Stimulated activated CD4-positive, alpha-beta T cell treated with anti-CD3 and anti-CD28 coated beads, Interleukin-12 subunit alpha, Interleukin-12 subunit beta, amount 100 ng/mL, for 24 hours (primary cell): ENCODE measurements around the gene FASTKD3.

Experiments
- DNase-seq, 2 experiments: peaks; one replicate each; pipeline ENCODE4 v3.0.0-alpha.2; 2020; ENCODE audit warnings: low read depth in 2 of 2

FASTKD3 gene

DNA sequence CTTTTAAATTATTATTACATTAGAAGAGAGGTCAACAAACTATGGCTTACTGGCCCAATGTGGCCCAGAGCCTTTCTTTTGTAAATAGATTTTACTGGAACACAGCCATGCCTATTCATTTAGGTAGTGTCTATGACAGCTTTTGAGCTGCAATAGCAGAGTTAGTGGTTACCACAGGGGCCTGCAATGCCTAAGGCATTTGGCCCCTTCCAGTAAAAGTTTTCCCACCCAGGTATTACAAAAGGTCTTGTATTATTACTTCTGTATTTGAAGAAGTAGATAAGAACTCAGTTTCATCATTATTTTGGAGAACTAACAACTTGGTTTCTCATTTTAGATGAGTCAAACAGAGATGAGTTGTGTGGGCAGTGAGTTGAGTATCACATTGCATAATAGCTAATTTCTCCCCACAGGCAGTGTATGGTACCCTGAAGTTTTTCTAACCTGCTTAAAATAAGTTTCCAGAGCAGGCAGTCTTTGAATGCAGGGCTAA lies 9.6 kb upstream of the FASTKD3 start:
- DNase-seq = no peak

- no peak for DNase-seq
Measured at GRCh38 chr5:7877851-7878250, 9.0 kb upstream of the FASTKD3 start.

DNA sequence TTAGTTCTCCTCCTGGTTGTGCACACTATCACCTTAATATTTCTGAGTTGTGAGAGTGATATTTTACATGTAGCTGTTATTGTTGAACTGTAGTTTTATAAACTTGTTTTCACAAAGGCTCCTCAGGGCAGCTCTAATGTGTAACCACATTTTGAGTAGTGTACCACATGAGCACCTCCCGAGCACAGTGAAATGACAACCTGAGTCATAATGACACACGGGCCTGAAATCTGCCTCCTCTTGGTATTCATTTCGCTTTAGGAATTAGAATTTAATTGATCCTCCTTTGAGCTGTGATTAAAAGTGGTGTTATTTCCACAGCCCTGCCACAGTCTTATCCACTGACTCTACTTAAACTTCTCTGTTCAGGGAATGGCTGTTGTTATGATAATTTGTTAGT lies 8.0 kb upstream of the FASTKD3 start:
- DNase-seq = no peak

DNA sequence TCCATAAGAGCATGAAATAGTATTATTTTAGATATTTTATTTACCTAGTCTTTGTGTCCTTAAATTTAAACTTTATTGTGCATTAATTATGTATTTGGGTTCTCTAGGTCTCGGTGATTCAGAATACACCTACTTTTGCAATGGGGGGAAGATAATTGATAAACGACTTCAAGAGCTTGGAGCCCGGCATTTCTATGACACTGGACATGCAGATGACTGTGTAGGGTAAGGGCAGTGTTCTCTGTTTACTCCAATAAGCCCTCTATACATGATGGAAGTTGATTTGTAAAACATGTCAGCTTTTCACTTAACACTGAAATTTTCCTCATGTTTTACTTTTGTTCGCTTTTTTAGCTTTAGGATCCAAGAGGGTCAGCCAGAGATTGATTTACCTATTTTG lies 6.3 kb upstream of the FASTKD3 start:
- DNase-seq = no peak

DNA sequence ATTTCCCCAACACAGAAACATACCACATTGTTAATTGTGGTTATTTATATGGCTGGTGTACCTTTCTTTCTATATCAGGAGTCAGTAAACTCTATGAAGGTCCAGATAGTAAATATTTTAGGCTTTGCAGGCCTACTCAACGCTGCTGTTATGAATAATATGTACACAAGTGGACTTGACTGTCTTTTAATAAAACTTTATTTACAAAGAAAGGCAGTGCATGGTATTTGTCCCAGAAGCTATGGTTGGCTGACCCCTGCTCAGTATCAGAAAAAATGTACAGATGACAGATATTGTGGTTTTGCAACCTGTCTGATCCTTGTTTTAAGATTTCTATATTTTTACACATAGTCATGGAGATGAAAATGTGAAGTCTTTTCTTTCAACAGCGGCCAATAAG lies 5.8 kb upstream of the FASTKD3 start:
- DNase-seq = no peak

GRCh38 chr5:7873216-7873615 lies 4.4 kb upstream of the FASTKD3 start:
- peak in 1 of 2 experiments; percentile 24 for DNase-seq

GRCh38 chr5:7872517-7873130 lies 3.8 kb upstream of the FASTKD3 start:
- no peak for DNase-seq

DNA sequence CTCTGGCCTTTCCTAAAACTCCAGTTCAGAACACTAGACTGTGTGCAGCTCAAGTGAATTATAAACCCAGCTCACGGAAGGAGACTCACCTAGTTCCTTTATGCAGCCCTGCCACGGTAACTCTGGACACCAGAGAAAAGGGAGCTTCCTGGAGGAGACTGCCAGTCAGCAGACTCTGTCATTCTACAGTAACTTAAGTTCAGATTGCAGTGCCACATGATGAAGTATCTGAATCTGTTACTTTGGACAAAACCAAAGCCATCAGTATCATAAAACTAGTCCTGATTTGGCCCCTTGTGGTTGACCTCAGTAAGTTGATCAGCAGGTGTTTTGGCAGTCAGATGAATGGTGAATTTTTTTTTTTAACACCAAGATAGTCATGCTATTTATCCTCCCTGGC lies 2.8 kb upstream of the FASTKD3 start:
- no peak for DNase-seq

DNA sequence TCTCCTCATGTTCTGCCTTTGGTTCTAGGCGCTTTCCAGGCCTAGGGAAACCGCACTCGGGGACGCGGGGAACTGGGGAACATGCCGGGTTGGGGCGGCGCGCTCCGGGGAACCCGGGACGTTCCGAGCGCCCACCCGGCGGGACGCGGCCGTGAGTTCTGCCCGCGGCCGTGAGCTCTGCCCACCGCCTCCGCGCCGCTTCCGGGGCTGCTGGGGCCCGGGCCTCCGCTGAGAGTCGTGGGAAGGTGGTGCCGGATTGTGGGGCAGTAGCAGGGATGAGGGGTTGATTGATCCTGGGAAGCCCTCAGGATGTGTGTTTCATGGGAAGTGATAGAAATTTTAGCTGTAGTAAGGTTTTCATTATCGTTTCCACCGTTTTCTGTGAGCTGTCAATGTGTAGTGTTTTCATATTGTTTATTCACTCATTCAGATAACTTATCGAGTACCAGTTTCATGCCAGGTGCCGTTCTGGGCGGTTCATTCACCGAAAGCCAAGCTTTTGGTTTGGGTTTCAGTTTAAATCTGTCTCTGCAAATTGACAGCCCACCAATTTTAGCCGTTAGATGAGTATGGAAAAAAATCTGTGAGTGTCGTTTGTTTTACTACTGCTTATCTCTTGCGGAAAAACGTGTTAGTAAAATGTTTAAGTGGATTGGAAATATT lies 774 bp upstream of the FASTKD3 start:
- DNase-seq = peak in 1 of 2 experiments; percentile 29

DNA sequence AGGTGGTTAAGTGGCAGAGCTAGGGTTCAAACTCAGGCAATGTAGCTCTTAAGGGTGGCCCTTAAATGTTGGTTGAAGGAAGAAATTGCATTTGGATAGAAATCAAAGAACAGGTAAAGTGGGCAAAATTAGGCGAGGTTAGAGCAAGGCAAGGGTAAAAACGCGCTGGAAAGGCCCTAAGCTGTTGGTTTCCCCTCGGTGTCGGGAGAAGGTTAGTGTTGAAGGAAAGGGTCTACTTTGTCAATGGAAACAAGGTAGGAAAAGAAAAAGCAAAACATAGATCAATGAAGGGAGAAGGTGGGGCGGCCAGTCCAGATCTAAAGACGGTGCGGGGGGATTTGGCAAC lies 431 bp downstream of the FASTKD3 start:
- DNase-seq = no peak

- no peak for DNase-seq
Measured at GRCh38 chr5:7867260-7867659, 1.6 kb downstream of the FASTKD3 start.

GRCh38 chr5:7866196-7866595 lies 2.6 kb downstream of the FASTKD3 start:
- no peak for DNase-seq

GRCh38 chr5:7857926-7858632 lies 10.8 kb downstream of the FASTKD3 start:
- no peak for DNase-seq

GRCh38 chr5:7857361-7857760 lies 11.5 kb downstream of the FASTKD3 start:
- no peak for DNase-seq

DNA sequence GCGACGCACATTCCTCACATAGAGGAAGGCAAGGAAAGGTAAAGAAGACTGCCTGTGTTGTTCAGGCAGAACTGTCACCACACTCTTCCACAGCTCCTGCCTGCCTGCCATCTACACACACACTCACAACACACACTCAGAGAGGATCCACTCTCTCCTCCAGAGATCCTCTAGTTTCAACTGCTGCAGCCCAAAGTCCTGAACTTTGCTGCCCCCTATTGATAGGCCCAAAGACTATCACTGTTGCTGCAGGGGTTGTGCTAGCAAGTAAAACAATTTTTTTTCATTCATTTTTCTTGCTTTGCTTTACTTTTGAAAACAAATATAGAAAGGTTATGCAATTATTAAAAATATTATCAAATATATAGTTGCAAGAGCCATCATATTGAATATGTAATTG lies 12.0 kb downstream of the FASTKD3 start:
- no peak for DNase-seq

DNA sequence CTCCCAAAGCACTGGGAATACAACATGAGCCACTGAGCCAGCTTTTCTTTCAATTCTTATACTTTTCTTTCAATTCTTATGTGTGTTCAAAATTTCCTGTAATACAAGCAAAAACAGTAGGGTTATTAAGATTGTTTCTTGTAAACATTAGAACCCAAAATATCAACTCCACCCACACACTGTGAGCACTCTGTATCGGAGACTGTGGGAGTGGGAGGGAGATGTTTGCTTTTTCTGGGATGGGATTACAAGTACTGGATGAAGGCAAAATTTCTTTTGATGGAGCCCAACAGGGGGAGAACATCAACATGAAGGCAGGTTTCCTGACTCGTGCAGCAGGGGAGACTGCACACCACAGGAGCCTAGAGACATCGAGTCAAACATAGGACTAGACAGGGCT lies 13.2 kb downstream of the FASTKD3 start:
- DNase-seq = no peak

DNA sequence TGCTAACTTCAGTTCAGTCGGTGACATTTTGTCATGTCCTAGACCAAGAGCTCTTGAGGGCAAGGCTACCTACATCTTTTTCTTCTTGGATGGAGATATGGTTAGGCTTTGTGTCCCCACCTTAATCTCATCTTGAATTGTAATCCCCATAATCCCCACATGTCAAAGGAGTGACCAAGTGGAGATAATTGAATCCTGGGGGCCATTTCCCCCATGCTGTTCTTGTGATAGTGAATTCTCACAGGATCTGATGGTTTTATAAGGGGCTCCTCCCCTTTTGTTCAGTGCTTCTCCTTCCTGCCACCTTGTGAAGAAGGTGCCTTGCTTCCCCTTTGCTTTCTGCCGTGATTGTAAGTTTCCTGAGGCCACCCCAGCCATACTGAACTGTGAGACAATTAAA lies 15.8 kb downstream of the FASTKD3 start:
- DNase-seq = no peak

DNA sequence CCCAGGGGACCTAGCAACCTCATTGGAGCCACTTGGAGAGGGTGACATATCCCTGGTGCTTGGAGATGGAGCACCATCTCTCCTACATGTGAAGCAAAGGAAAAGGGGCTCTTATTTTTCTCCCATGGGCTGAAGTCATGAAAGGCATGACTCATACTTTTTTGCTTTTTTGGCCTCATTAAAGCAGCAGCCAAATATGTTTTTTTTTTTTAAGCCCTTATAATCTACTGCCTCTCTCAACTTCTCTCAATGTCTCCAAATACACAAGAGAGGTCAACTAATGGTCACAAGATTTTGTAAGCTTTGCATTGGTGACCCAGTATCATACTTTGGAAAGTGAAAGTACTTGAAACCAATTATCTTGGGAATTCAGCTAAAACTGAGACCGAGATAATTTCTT lies 16.3 kb downstream of the FASTKD3 start:
- DNase-seq = no peak

DNA sequence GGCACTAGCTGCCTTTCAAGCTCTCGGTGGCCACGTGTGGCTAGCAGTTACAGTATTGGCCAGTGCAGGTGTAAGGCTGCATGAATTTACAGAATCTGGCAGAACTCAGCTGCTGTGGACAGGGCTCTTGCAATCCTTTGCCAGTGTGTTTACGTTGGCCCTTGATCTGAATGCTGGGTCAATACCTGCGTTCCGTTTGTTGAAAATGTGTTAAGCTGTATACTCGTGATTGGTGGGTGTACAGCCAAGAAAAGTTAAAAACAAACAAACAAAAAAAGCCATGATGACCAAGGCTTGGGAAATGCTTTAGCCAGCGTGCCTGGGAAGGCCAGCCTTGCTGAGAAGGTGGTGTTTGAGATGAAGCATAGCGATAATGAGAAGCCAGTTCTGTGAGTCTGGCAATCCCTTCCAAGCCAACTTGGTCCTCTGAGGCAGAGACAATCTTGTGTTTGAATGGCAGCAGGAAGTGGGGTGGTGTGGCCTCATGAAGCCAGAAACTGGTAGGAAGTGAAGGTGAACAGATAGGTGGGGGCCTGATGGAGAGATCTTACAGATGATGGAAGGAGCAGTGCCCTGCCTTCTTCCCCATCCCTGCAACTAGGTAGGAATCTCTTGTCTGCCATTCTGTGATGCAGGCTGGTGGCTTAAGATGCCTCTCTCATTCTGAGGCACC lies 17.1 kb downstream of the FASTKD3 start:
- no peak for DNase-seq

GRCh38 chr5:7851240-7851592 lies 17.6 kb downstream of the FASTKD3 start:
- DNase-seq = no peak

DNA sequence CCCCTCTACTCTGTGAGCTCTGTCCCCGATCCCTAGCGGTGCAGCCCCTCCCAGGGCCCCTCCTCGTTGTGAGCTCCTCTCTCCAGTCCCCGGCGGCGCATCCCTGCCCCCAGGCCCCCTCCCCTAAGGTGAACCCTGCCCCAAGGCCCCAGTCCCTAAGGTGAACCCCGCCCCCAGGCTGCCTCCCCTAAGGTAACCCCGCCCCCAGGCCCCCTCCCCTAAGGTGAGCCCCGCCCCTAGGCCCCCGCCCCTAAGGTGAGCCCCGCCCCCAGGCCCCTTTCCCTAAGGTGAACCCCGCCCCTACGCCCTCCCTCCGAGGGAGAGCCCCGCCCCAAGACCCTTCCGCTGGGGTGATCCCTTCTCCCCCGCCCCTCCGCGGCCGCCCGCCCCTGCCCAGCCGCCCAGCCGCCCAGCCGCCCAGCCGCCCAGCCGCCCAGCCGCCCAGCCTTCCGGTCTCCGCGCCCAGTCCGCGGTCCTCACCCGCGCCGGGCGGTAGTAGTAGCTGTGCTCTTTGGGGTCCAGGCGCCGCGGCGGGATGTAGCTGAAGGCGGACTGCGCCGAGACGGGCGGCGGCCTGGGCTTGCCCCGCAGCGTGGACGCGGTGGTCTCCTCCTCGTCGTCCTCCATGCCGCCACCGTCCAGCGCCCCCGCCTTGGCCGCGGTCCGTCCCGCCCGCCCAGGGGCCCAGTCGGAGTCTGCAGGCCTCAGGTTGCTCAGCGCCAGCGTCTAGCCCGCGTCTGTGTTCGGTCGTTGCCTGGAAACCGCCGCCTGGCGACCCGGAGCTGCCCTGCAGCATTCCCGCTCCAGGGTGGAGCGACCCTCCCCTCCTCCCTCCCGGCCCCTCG lies 18.2 kb downstream of the FASTKD3 start, which contains the start of gene CFAP90:
TSS of gene CFAP90 (minus strand) at position 739 of the 845 bp plus-strand sequence. CDS start at position 627, 112 bp downstream.
- peak in 1 of 2 experiments; percentile 8 for DNase-seq
